HG03064 (cell line): ENCODE data around the gene RPL19.
A peak's percentile ranks its signal among the peaks of the same experiment; 100 is the strongest.
"Not testable (repeated sequence)": the region's sequence is repeated elsewhere in the genome, so short reads cannot be mapped to it uniquely, and the experiment has no call there.

Experiments used
- ATAC-seq: cut with Tn5 transposase; IDR thresholded peaks from one replicate; pipeline ENCODE4 v1.9.1; 2021; ENCODE audit warnings: low read depth; ENCODE audit not compliant: unreplicated experiment

Gene RPL19

DNA sequence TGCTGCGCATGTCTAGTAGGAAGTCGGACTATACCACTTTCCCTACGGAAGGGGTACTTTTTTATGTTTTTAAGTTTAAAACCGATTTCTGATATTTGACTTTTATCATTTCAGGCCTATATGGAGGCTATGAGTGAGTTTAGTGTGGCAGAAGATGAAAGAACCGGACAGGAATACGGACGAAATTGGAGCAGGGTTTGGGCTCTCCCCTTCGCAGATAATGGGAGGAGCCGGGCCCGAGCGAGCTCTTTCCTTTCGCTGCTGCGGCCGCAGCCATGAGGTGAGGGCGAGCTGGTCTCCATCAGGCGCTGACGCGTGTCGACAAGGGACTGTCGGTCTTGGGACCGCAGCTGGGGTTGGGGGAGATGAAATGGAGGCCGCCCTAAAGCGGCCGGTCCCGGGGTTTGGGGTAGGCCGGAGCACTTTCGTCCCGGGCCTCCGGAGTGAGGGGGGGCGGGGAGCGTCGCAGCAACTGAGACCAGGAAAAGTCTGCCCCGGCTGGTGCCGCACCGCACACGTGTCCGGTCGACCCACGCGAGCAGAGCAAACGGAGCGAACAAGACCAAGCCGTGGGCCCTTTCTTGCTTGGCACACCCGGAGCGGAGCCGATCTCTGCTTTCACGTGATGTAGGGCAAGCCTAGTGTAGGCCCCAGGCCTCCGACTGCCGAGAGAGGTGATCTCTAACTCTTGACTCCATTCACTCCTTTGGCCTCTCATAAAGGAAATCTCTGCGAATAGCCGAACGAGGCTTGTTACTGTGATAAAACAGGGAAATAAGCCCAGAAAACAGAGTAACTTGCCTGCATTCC is at the start of gene RPL19:
Gene RPL19, plus strand, starts transcription at position 214 of the 810 bp plus-strand sequence. Its CDS starts 62 bp downstream, at position 276.
- ATAC-seq = no peak

DNA sequence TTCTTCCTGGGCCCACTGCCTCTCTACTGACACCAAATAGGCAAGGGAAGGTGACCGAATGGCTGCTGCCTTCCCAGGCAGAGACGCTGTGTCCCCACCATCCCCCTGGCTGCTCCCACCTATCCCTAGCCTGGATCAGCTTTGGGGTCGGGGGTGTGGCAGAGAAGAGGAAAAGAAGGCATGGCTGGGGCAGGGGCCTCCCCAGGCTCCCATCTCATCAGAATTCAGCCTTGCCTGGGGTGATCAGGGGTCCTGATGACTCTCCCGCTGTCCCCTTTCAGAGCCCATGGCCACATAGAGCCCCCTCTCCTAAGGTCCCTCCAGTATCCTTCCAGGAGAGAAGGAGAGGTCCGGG is 49.3 kb upstream of the RPL19 start:
- no peak for ATAC-seq

DNA sequence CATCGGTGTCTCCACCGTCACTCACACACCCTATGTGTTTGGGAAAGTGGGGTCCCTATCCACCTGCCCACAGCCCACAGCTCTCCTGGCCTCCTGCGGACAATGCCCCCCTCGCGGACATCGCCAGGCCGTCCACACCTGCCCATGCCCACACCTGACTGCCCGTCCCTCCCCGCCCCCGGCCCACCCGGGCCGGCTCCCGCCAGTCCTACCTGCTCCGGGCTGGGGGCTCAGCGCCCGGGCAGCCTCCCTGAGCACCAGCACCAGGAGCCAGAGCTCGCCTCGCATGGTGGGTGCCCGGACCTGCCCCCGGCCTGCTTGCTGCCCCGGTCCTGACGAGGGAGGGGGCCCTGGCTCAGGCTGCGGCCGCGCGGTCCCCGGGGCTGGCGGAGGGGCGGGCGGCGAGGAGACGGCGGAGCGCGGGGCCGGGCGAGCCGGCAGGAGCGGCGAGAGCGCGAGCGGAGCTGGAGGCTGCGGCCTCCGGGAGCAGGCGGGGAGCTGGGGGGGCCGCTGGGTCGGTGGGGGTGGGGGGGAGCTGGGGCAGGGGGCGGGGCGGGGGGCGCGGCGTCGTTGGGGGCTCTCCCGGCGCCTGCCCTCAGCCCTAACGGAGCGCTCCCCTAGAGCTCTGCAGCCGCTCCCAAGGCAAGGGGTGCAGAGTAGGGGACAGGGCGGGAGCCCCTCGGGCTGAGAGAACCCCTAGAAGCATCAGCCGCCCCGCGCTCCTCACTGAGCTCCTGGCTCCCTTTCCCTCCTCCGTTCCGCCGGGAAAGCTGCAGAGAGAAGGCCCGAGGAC is 48.7 kb upstream of the RPL19 start, which contains the start of gene PLXDC1:
Gene PLXDC1, minus strand, starts transcription at position 488 of the 793 bp plus-strand sequence. Its CDS starts 200 bp downstream, at position 288.
- ATAC-seq = no peak

DNA sequence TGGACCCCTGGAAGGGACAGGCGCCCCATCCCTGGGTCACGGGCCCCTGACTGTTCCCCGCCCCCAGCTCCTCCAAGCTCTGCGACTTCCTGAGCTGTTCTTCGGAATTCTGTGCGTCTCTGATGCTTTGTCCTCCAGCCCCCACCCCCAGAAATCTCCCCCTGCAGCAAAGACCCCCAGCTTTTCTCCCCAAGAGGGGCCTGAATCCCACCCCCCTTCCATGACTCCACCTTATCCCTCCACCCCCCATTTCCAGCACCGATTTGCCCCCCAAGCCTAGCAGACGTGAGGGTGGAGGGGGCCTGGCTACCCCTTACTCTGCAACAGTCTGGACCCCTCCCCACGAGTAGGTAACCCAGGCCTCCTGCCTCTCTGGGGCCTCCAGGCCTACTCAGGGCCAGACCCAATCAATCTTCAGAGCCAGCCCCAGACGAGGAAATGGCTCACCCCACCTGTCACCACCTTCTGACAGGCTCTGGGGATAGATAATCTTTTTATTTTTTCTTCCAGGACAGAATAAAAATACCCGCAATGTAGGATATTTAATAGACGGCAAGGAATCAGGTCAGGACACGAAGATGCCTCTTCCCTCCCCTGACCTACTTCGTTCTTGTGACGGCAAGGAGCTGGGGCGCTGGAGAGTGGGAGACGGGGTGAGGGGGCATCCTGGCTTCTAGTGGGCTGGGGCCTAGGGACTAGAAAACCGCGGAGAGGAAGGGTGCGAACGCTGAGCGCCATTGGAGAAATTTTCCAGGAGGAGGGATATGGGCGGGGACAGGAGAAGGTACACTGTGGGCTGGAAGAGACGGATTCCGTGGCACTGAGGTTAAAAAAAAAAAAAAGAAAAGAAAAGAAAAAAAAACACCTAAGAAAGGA is 47.9 kb upstream of the RPL19 start:
- ATAC-seq = no peak

DNA sequence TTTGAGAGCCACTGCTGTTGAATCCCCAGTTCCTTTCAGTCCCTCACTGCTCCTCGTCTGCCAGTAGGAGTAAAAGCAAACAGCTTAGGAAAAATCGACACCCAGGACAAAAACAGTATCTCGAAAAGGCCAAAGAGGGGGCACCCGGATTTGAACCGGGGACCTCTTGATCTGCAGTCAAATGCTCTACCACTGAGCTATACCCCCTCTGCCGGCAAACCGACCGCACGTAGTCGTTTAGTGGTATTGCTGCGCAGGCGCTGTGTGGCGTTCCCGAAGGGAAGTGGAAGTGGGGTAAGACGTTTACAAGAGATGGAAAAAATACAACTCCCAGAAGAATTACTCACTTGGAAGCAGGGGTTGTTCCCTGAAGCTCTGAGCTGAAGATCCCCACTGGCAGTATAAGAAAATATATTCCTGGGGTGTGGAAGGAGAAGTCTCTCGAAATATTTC is 46.5 kb upstream of the RPL19 start:
- peak; percentile 56 for ATAC-seq

GRCh38 chr17:39155654-39156053 is 44.4 kb upstream of the RPL19 start:
- ATAC-seq = no peak

- ATAC-seq = no peak
Observed at GRCh38 chr17:39156491-39156890, 43.6 kb upstream of the RPL19 start.

DNA sequence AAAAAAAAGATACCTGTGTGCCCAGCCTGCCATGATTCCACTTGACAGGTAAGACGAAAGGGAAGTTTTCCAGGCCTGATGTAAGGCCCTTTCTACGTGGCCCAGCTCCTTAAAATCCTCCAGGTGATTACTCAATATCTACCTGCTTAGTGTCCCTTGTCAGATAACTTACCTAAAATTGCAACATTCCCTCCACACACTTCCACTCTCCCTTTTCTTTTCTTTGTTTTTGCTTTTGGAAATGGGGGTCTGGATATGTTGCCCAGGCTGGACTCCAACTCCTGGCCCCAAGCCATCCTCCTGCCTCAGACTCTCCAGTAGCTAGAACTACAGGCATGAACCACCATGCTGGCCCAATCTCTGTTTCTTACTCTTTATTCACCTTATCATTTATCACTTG is 41.5 kb upstream of the RPL19 start:
- no peak for ATAC-seq

DNA sequence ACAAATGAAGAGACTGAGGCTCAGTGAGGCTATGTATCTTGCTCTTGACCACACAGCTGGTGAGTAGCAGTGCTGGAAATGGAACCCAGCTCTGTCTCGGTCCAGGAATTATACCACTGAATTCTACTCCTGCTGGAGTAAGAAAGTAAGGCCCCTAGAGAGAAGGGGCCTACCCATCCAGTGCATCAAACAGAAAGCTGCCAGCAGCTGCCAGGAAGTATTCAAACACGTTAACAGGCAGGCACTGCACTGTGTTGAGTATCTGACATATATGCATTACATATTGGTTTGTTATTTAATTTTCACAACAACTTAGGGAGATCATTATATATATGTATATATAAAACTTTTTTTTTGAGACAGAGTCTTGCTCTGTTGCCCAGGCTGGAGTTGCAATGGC is 38.1 kb upstream of the RPL19 start:
- ATAC-seq = no peak

DNA sequence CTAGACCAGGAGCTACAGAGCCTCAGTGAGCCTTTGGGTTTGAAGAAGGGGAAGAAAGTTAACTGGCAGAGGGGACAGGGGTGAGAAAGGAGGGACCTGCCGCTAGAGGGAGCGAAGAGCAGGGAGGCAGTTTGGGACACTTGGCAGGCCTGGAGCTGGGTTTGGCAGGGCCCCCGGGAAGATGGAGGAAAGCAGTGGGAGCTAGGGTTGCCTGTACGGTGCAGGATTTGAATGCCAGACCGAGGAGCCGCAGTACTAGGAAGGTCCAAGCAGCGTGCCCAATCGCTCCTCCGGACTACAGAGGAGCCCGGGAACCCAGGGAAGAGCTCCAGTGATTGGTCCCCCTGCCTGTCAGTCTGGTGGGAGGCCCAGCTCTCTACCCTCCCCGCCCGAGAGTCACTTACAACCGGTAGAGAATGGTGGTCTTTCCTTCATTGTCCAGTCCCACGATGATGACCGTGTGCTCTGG is 35.4 kb upstream of the RPL19 start:
- no peak for ATAC-seq

DNA sequence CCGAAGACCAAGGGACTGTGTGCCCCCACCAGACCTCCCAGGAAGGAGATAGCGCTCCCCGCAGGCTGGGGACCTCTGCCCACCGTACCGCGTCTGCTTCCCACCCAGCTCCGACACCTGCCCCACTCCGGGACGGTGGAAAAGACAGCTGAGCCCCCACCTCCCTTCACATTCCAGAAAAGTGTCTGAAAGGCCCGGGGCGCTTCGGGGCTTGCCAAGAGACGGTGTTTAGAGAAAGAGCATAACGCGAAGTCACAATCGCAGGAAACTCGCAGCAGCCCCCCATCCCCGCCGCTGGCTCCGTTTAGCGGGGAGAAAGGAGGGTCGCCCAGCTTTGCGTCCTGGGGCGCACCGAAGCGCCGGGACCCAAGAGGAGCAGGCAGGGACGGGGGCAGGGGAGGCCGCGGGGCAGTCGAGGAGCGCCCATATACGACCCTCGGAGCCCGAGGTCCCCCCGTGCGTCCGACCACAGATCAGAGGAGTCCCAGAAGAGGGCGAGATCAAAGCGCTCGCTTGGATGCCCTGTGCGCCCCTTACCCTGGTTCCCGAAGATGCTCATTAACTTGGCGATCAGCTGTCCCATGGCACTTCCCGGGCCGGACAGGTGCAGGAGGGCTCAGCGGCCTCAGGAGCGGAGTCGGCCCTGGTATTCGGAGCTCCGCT is 34.8 kb upstream of the RPL19 start:
- no peak for ATAC-seq

- no peak for ATAC-seq
Observed at GRCh38 chr17:39165841-39166349, 34.2 kb upstream of the RPL19 start, which contains the start of gene ARL5C. ARL5C (minus strand) TSS chr17:39166161; CDS start chr17:39165760, 401 bp downstream.

DNA sequence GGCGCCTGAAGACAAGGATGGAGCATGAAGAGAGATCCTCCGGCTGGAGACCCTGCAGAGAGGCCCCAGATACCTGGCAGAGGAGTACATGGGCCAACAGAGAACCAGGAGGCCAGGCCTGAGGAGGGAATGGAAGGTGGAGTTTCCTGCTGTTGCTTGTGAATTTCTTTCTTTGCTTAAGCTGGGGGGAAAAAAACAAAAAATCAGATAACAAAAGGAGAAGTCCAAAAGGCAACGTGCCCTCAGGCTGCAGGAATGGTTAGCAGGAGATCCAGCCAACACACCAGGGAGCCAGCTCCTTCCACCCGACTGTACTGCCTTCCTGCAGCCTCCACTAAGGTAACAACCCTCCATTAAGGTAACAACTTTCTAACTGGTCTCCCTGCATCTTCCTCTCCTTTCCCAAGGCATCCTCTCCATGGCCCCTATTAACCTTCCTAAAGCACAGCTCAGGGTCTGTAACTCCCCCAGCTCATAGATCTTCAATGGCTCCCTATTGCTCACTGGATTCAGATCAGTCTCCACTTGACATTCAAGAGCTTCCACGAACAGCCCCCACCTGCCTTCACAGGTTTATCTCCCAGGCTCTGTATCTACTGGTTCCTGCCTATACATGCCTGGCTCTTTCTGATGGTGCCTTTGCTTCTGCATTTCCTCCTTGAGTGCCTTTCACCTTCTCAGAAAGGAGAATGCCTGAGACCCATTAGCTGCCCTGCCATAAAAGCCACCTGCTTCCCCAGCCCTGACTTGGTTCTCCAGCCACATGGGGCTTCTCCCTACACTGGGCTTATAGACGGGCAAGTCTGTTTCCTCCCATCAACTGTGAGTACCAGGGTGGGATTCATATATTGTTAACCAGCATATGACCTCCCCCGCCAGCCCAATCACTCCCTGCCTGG is 33.4 kb upstream of the RPL19 start:
- no peak for ATAC-seq

DNA sequence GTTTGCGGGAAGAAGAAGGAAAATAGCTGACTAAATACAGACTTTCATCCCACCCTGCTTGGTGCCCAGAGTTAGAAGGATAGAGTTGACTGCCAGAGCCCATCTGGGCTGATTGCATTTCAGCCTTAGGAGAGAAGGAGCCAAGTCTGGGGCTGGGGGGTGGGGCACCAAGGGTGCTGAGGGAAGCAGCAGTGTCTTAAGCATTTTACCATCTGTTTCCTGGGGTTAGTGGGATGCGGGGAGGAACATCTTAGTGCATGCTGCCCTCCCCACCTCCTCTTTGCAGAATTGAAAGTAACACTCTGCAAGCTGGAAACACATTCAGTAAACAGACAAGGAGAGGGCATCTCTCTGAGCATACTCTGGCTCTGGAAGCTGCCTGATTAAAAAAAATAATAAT is 32.6 kb upstream of the RPL19 start:
- no peak for ATAC-seq

DNA sequence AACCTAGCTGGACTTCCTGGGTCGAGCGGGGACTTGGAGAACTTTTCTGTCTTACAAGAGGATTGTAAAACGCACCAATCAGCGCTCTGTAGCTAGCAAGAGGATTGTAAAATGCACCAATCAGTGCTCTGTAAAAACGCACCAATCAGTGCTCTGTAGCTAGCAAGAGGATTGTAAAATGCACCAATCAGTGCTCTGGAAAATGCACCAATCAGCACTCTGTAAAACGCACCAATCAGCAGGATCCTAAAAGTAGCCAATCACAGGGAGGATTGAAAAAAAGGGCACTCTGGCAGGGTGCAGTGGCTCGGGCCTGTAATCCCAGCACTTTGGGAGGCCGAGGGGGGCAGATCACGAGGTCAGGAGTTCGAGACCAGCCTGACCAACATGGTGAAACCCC is 31.6 kb upstream of the RPL19 start:
- not testable (repeated sequence) for ATAC-seq

DNA sequence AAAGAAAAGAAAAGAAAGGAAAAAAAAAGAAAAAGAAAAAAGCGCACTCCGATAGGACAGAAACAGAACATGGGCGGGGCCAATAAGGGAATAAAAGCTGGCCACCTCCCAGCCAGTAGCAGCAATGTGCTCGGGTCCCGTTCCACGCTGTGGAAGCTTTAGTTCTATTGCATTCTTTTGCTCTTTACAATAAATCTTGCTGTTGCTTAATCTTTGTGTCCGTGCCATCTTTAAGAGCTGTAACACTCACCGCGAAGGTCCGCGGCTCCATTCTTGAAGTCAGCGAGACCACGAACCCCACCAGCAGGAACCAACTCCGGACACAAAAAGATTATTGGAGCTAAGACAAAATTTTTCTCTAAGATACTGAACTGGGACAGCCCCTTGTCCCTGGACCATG is 31.0 kb upstream of the RPL19 start:
- no peak for ATAC-seq

DNA sequence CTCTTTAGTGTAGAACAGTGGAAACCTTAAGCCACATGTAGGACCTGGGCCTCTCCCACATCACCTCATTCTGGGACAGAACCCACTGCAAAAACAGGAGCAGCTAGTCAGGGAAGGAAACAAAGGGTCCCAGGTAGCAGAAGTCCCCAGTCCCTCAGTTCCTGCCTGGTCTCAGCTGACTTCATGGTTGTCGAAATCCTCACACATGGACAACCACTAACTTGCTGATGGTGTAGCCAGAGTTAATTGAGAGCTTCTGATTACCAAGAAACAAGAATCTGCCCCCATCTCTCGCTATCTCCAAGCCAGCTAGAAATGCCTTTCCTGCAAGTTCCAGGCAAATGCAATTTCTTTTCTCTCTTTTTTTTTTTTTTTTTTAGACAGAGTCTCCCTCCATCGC is 30.6 kb upstream of the RPL19 start:
- ATAC-seq = no peak

GRCh38 chr17:39170109-39170508 is 30.0 kb upstream of the RPL19 start:
- ATAC-seq = no peak

DNA sequence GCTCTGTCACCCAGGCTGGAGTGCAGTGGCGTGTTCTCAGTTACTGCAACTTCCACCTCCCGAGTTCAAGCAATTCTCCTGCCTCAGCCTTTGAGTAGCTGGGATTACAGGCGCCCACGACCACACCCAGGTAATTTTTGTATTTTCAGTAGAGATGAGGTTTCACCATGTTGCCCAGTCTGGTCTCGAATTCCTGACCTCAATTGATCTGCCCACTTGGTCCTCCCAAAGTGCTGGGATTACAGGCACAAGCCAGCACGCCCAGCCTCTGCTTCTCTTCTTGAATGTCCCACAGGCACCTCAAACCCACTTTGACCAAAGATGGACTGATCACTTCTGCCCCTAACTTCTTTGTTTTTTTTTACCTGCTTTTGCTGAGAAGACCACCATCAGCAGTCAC is 29.5 kb upstream of the RPL19 start:
- ATAC-seq = no peak
